ENCODE results near the gene MYOD1.

MYOD1 gene

DNA sequence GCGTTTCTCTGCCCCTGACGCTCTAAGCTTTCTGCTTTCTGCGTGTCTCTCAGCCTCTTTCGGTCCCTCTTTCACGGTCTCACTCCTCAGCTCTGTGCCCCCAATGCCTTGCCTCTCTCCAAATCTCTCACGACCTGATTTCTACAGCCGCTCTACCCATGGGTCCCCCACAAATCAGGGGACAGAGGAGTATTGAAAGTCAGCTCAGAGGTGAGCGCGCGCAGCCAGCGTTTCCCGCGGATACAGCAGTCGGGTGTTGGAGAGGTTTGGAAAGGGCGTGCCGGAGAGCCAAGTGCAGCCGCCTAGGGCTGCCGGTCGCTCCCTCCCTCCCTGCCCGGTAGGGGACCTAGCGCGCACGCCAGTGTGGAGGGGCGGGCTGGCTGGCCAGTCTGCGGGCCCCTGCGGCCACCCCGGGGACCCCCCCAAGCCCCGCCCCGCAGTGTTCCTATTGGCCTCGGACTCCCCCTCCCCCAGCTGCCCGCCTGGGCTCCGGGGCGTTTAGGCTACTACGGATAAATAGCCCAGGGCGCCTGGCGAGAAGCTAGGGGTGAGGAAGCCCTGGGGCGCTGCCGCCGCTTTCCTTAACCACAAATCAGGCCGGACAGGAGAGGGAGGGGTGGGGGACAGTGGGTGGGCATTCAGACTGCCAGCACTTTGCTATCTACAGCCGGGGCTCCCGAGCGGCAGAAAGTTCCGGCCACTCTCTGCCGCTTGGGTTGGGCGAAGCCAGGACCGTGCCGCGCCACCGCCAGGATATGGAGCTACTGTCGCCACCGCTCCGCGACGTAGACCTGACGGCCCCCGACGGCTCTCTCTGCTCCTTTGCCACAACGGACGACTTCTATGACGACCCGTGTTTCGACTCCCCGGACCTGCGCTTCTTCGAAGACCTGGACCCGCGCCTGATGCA, at the start of gene MYOD1:
TSS of gene MYOD1 (plus strand) at position 544 of the 910 bp plus-strand sequence. CDS start at position 756, 212 bp downstream.
- FAIRE-seq: no peak

DNA sequence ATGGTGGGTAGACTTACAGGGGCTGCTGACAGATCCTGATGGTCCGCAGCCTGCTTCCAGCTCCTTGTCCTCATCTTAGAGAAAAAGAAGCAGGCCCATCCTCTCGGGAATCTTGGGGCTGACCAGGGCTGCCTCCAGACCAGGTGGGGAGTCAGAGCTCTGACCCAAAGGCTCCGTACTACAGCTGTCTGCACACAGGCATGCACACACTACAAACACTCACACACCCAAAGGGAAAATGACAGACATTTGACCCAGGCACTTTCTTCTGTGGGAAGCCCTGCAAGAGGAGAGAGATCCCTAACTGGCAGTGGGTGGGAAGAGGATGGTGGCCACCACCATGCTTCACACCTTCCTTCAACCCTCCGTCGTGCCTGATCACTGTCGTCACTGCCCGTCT, 46.9 kb upstream of the MYOD1 start:
- no peak for FAIRE-seq

GRCh38 chr11:17673951-17674350, 45.4 kb upstream of the MYOD1 start:
- no peak for FAIRE-seq

- FAIRE-seq: no peak
These were observed 36.5 kb upstream of the MYOD1 start for GRCh38 chr11:17682848-17683247.

- no peak for FAIRE-seq
These were observed 35.8 kb upstream of the MYOD1 start for GRCh38 chr11:17683377-17684161.

- no peak for FAIRE-seq
These were observed 34.8 kb upstream of the MYOD1 start for GRCh38 chr11:17684550-17684949.

DNA sequence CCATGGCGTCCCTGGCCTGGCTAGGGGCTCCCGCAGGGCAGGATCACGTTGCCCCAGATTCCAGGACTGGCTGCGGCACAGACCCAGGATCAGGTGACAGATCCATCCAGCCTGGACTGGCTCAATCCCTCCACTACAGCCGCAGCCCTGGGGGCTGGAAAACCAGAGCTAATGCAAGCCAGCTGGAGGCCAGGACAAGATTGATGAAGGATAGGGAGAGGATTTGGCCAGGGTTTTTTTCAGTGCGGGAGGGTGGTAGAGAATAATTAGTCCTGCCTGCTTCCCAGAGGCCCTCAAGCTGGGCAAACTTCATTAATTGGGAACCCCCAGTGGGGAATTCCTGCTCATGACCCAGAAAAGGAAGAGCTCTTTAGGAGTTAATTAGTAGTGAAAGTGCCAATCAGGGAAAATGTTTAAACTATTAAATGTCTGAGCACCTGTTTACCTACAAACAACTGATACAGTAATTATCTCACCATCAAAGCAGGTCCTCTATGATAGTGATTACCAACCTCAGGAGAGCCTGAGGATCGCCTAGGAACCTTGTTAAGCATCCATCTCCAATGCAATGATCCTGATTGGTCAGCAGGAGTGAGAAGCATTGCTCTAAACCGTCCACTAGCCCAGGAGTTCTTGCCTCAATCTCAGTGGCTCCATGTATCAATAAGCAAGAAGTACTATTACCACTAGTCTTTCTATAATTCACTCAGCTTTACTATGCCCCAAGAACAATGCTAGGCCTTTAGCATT, 33.0 kb upstream of the MYOD1 start:
- no peak for FAIRE-seq

- no peak for FAIRE-seq
These were observed 31.3 kb upstream of the MYOD1 start for GRCh38 chr11:17687946-17688670.

DNA sequence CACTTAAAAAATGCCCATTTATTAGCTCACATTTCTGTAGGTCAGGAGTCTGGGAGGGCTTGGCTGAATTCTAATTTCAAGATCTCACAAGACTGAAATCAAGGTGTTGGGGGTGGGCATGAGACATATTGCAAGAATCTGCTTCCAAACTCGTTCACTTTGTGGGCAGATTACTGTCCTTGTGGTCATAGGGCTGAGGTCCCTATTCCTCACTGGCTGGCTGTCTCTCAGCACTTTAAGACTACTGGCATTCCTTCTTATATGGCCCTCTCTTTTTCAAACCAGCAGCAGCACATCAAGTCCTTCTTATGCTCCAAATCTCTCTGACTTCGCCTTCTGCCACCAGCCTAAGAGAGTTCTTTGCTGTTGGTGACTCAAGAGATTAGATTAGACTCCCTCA, 27.8 kb upstream of the MYOD1 start:
- FAIRE-seq: no peak

DNA sequence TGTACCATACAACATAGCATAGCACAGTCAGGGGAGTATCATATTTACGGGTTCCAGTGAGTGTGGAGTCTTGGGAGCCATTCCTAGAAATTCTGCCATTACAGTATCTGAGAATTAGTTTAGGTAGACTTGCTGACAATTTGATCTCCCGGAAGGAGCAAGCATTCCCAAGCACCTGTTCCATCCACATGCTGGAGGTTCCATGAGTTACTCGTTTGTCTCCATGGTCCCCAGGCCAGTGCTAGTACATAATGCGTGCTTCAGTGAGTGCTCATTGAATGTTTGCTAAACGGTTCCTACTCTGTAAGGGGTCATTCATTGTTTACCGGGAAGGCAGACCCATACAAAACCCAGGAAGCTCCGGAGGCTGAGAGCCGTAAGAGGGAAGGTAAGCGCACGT, 27.4 kb upstream of the MYOD1 start:
- no peak for FAIRE-seq

- no peak for FAIRE-seq
These were observed 26.4 kb upstream of the MYOD1 start for GRCh38 chr11:17692931-17693330.

- FAIRE-seq: no peak
These were observed 25.8 kb upstream of the MYOD1 start for GRCh38 chr11:17693531-17693930.

DNA sequence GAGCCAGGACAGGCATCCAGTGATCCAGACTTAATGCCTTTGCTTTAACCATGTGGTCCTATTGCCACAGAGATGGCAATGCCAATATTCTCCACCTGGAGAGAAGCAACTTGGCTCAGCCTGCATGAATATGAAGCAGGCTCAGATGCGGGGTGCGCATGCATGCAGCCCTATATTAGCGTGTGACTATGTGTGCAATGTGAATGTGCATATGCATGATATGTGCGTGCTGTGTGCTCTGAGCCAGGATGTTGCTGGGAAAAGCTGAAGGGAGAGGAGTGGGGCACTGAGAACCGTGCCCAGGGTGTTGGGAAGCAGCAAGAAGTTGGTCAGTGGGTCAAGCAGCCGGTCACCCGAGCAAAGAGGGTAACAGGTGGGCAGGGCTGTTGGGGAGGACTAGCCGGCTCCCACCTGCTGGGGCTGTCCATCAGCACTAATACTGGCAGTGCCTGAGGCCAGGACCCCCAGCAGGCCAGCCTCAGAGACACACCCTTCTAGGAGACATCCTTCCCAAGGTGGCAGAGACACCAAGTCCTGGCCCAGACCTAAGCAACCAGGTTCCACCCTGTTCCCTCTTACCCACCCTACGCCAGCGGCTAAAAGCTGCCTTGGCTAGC, 24.8 kb upstream of the MYOD1 start:
- FAIRE-seq: no peak

DNA sequence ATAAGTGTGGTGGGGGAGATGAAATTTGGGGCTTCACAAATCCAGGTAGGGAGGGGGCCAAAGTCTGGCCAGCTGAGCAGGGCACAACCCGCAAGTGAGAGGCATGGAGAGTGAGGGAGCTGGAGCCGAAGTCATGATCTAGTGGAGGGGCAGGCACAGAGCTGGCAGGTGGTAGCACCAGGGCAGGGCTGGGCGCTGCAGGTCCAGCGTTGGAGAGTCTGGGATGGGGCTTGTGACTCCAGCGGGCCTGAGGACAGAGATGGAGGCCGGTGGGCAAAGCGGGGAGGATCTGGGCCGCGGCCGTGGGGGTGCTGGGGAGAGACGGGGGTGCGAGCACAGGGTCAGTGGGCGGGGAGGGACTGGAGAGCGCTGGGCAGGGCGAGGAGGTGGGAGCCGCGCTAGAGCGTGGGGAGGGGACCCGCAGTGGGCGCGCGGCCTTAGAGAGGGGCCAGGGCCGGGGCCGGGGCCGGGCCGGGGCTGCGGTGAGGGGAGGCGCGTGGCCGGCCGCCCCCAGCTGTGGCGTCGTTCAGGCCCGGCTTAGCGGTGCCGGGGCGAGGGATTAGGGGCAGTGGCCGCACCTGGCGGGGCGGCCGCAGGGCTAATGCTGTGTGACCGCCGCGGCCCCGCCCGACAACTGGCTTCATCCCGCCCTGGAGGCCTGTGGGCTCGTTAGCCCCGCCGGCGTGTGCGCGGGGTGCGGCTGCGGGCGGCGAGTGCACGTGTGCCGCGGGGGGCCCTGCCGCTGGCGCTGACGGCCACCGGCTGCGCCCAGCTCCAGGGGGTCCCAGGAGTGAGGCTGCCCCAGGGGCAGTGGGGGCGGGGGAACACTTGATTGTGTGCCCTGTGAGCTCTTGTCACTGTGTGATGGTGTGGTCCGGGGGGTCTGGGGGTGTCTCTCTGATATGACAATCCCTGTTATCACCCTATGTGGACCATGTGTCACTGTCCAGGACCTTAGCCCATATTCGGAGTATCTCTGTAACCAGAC, 23.6 kb upstream of the MYOD1 start:
- no peak for FAIRE-seq

DNA sequence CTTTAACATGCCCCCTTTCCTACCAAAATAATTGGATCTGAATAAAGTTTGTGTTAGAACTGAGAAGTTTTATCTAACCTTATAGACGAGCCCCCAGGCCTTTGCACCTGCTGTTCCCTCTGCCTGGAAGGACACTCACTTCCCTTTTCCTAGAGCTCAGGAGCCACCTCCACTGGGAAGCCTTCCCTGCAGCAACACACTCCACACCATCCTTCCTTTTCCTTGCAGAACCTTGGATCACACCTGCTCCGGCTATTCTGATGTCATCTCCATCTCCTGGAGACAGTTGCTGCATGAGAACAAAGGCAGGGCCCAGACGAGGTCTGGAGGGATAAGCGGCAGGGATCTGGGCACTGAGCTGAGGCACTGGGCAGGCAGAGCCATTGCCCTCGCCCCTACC, 22.6 kb upstream of the MYOD1 start:
- FAIRE-seq: no peak

GRCh38 chr11:17697175-17697949, 22.0 kb upstream of the MYOD1 start:
- no peak for FAIRE-seq

GRCh38 chr11:17699147-17700114, 19.9 kb upstream of the MYOD1 start:
- FAIRE-seq: no peak

DNA sequence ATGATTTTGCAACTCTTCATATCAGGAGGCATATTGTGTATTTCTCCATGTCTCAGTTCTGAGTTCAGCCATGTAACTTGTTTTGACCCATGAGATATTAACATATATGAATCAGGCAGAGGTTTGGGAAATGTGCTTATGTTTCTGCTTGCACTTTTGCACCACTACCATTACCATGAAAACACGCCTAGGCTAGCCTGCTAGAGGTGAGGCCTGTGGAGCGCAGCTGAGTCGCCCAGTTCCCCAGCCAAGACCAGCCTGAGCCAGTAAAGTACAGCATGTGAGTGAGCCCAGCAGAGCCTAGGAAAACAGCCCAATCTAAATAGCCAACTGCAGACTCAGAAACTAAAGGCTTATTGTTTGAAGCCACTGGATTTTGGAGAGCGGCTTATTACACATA, 18.4 kb upstream of the MYOD1 start:
- FAIRE-seq: no peak

- FAIRE-seq: no peak
These were observed 16.5 kb upstream of the MYOD1 start for GRCh38 chr11:17702876-17703275.

All from endometrium (tissue), 2 donors.